SK-N-SH treated with all-trans-retinoic acid at 6 μM for 48 hours (cell line): ENCODE results near the gene POU5F1.
"Not testable (repeated sequence)": the region's sequence is repeated elsewhere in the genome, so short reads cannot be mapped to it uniquely, and the experiment has no call there.

Source experiments
- ZC3H10 ChIP-seq: fragments of 250-450 bp; sonication (Bioruptor Pico); IDR thresholded peaks from 2 replicates; pipeline ENCODE4 v1.5.1; 2021; ENCODE audit warnings: mild to moderate bottlenecking, moderate library complexity
- ZNF70 ChIP-seq: fragments of 450-650 bp; formaldehyde crosslinking; IDR thresholded peaks from 2 replicates; pipeline ENCODE4 v1.5.0; 2020; ENCODE audit warnings: mild to moderate bottlenecking, moderate library complexity
- TF ChIP-seq, protein P1 (sequence below): fragments of 250-450 bp; sonication (Bioruptor Pico); IDR thresholded peaks from 2 replicates; pipeline ENCODE4 v1.8.0; 2020; ENCODE audit warnings: mild to moderate bottlenecking, moderate library complexity, borderline replicate concordance

DNA sequence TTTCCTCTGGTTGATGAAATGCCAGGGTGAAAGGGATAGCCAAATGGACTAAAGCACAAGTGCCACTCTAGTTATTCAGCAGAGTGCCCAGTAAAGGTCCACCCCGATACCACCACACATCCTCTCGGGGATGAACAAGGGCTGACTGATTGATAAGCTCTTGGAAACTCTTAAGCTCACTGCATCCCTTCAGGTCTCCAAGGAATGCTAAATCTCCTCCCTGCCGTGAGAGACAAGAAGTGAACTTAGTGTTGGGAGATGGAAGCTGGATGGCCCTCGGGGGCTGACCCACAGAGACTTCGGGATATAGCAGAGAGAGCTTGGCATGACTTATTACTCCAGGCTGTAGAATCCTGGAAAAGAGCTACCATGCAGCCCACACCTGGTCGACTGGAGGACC, 13.4 kb upstream of the POU5F1 start:
- TF ChIP-seq ZC3H10, ZNF70 (CRISPR knock-in tag): not testable (repeated sequence)
- TF ChIP-seq, protein P1, sequence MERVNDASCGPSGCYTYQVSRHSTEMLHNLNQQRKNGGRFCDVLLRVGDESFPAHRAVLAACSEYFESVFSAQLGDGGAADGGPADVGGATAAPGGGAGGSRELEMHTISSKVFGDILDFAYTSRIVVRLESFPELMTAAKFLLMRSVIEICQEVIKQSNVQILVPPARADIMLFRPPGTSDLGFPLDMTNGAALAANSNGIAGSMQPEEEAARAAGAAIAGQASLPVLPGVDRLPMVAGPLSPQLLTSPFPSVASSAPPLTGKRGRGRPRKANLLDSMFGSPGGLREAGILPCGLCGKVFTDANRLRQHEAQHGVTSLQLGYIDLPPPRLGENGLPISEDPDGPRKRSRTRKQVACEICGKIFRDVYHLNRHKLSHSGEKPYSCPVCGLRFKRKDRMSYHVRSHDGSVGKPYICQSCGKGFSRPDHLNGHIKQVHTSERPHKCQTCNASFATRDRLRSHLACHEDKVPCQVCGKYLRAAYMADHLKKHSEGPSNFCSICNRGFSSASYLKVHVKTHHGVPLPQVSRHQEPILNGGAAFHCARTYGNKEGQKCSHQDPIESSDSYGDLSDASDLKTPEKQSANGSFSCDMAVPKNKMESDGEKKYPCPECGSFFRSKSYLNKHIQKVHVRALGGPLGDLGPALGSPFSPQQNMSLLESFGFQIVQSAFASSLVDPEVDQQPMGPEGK (CRISPR knock-in tag), result not testable (repeated sequence)
